Left hindlimb (tissue), 1 donor: ENCODE measurements around the gene MACF1.

Experiments used
- DNase-seq: peaks from one replicate; pipeline ENCODE4 v3.0.0-alpha.2; 2018

Gene MACF1

GRCh38 chr1:39268112-39268581, 63.7 kb downstream of the MACF1 start:
- DNase-seq = peak; percentile 66

- no peak for DNase-seq
Measured at GRCh38 chr1:39268906-39269305, 64.4 kb downstream of the MACF1 start.

- DNase-seq = no peak
Measured at GRCh38 chr1:39269349-39269748, 64.9 kb downstream of the MACF1 start.

GRCh38 chr1:39269791-39270342, 65.4 kb downstream of the MACF1 start:
- no peak for DNase-seq

GRCh38 chr1:39270368-39270767, 65.9 kb downstream of the MACF1 start:
- no peak for DNase-seq

- no peak for DNase-seq
Measured at GRCh38 chr1:39272027-39272797, 67.7 kb downstream of the MACF1 start.

- no peak for DNase-seq
Measured at GRCh38 chr1:39272798-39273469, 68.4 kb downstream of the MACF1 start.

- no peak for DNase-seq
Measured at GRCh38 chr1:39275836-39276507, 71.5 kb downstream of the MACF1 start.

- no peak for DNase-seq
Measured at GRCh38 chr1:39277879-39278278, 73.4 kb downstream of the MACF1 start.

- no peak for DNase-seq
Measured at GRCh38 chr1:39282537-39283216, 78.2 kb downstream of the MACF1 start.

- DNase-seq = no peak
Measured at GRCh38 chr1:39283858-39284257, 79.4 kb downstream of the MACF1 start.

- DNase-seq = no peak
Measured at GRCh38 chr1:39287541-39287940, 83.0 kb downstream of the MACF1 start.

GRCh38 chr1:39288735-39289465, 84.4 kb downstream of the MACF1 start:
- no peak for DNase-seq

- no peak for DNase-seq
Measured at GRCh38 chr1:39292401-39292800, 87.9 kb downstream of the MACF1 start.

GRCh38 chr1:39293375-39294070, 89.0 kb downstream of the MACF1 start:
- DNase-seq = no peak

GRCh38 chr1:39294531-39294930, 90.0 kb downstream of the MACF1 start:
- DNase-seq = no peak

- DNase-seq = no peak
Measured at GRCh38 chr1:39295901-39296300, 91.4 kb downstream of the MACF1 start.

GRCh38 chr1:39297551-39297950, 93.1 kb downstream of the MACF1 start:
- DNase-seq = no peak

GRCh38 chr1:39301606-39302005, 97.1 kb downstream of the MACF1 start:
- DNase-seq = no peak

GRCh38 chr1:39305555-39305954, 101.1 kb downstream of the MACF1 start:
- no peak for DNase-seq

GRCh38 chr1:39310015-39310414, 105.5 kb downstream of the MACF1 start:
- no peak for DNase-seq

GRCh38 chr1:39310691-39311090, 106.2 kb downstream of the MACF1 start:
- no peak for DNase-seq
